Activated B cell treated with CpG ODN at 0.5 μM for 24 hours (primary cell): ENCODE data around the gene PAQR6. TPM values are rescaled to one million over a fixed set of nuclear protein-coding genes. Genes with fewer than 3 reads are reported as not detected.

Experiments
- ATAC-seq: fragments of 200-7000 bp; cut with Tn5 transposase; one replicate; pipeline ENCODE4 v1.10.0; 2021; ENCODE audit warnings: low read depth, mild to moderate bottlenecking, moderate library complexity
- CTCF ChIA-PET: fragments of 350-600 bp; sonication (Branson Sonifier 250); formaldehyde crosslinking; loops from one replicate; lab custom pipeline; 2021; ENCODE audit warnings: antibody characterized with exemption; lab: Charles Lee
- POLR2A ChIA-PET: fragments of 350-600 bp; sonication (Branson Sonifier 250); formaldehyde crosslinking; loops from one replicate; lab custom pipeline; 2021; ENCODE audit warnings: antibody characterized with exemption; lab: Charles Lee
- DNase-seq: peaks from one replicate; pipeline ENCODE4 v3.0.0; 2022
- H3K27ac Mint-ChIP-seq: one replicate; pipeline ENCODE4 v1.8.0; 2020; ENCODE audit warnings: mixed read lengths
- H3K27me3 Mint-ChIP-seq: one replicate; pipeline ENCODE4 v1.8.0; 2021; ENCODE audit warnings: mixed read lengths
- H3K36me3 Mint-ChIP-seq: one replicate; pipeline ENCODE4 v1.8.0; 2021; ENCODE audit warnings: low read depth, mixed read lengths
- H3K4me1 Mint-ChIP-seq: one replicate; pipeline ENCODE4 v1.8.0; 2021; ENCODE audit warnings: mixed read lengths
- H3K4me3 Mint-ChIP-seq: one replicate; pipeline ENCODE4 v1.8.0; 2020; ENCODE audit warnings: mild to moderate bottlenecking, mixed read lengths
- H3K9me3 Mint-ChIP-seq: one replicate; pipeline ENCODE4 v1.8.0; 2020; ENCODE audit warnings: mixed read lengths
- intact Hi-C: fragments of 100-400 bp; cut with micrococcal nuclease; formaldehyde crosslinking; loops from one replicate; pipeline ENCODE4 v1.15.1; 2024
- total RNA-seq: library from RNA; stranded (reverse); gene quantifications from 2 replicates; pipeline ENCODE4 v1.2.3, GENCODE V29; 2022
- TF ChIP-seq, protein P1 (sequence below): fragments of 200-600 bp; IDR thresholded peaks from one replicate; pipeline ENCODE4 v1.8.0; 2022; ENCODE audit warnings: antibody characterized with exemption, mild to moderate bottlenecking

Gene PAQR6
- total RNA-seq, 1 donor from 2014 or later: 1.6 TPM

DNA sequence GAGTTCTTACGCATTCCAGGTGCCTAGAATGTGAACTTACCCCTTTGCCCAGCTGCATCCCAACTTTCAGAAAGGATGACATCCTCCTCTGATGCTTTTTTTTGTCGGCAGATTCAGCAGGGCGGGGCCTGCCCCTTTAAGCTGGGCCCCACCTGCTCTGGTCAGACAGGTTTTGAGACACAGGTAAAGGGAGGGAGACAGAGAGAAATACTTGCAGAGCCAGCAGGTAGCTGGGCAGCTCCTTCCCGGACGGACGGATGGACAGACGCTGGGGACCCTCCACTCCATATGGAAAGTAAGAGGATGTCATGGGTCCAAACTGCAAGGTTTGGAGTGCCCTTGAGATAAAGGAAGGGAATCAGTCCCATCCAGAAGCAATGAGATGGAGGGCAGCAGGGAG, 36.3 kb upstream of the PAQR6 start, which contains the start of gene TMEM79:
TSS of gene TMEM79 (plus strand) at position 214 of the 400 bp plus-strand sequence. CDS start 902 bp downstream, outside the sequence.
- no peak for DNase-seq
- CTCF ChIA-PET: interaction anchor here (1.6 to 2.0 kb wide), 2 partner anchors 10 to 59 kb away, joined by 3 to 5 read pairs; no protein-coding TSS in a partner anchor
- TF ChIP-seq, protein P1, sequence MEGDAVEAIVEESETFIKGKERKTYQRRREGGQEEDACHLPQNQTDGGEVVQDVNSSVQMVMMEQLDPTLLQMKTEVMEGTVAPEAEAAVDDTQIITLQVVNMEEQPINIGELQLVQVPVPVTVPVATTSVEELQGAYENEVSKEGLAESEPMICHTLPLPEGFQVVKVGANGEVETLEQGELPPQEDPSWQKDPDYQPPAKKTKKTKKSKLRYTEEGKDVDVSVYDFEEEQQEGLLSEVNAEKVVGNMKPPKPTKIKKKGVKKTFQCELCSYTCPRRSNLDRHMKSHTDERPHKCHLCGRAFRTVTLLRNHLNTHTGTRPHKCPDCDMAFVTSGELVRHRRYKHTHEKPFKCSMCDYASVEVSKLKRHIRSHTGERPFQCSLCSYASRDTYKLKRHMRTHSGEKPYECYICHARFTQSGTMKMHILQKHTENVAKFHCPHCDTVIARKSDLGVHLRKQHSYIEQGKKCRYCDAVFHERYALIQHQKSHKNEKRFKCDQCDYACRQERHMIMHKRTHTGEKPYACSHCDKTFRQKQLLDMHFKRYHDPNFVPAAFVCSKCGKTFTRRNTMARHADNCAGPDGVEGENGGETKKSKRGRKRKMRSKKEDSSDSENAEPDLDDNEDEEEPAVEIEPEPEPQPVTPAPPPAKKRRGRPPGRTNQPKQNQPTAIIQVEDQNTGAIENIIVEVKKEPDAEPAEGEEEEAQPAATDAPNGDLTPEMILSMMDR: no peak
- Mint-ChIP-seq H3K27me3 (no peaks in the 10 kb centered on the region), H3K27ac (peak within 1 kb of the TSS; percentile 88), H3K4me3 (peak within 1 kb of the TSS; percentile 93), H3K4me1 (peaks cover 40% of the 10 kb centered on the region), H3K9me3 (no peaks in the 10 kb centered on the region), H3K36me3 (peaks cover 23% of the 10 kb centered on the region)
- intact Hi-C loops: loop anchor here (5.0 kb wide), 2 partner anchors 33 to 72 kb away; partner anchors contain the start of gene PMF1
- no peak for ATAC-seq
- POLR2A ChIA-PET: interaction anchor here (1.8 to 2.9 kb wide), 3 partner anchors 11 to 71 kb away, joined by 7 to 16 read pairs (median 8); partner anchors contain the start of genes GLMP and PMF1

GRCh38 chr1:156283521-156283920, 35.7 kb upstream of the PAQR6 start:
- POLR2A ChIA-PET: interaction anchor here (0.7 to 2.9 kb wide), 15 partner anchors 8 to 484 kb away, joined by 3 to 16 read pairs (median 6); partner anchors contain the start of genes CCT3, GLMP, ISG20L2 and METTL25B

DNA sequence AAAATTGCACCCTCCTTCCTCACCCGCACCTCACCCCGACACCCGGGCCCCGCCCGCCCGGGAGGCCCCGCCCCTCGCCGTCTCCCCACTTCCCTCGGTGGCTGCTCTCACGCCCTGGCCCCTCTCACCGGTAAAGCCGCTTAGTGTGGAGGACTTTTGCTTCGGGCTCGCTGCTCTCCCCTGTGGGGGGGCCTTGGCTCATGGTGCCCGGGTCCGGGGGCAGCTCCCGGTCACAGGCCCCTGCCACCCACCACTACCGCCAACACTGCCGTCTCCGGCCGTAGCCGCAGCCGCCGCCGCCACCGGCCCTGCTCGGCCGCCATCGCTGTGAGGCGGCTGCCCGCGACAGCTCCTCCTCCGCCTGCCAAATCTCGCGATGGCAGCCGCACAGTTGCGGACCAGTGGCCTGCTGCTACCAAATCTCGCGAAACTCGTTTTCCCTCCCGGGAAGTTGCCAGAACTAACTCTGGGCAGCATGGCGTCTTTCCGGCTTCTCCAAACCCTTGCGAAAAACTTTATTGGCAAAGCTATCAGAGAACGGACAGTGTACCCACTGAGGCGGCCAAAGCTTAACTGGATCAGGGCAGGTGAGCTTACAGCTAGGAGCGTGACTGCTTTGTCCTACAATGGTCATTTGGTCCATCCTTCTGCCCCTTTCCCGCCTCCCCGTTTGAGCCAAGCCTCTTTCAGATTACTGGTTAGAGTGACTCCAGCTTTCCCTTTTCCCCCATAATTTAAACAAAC, 34.8 kb upstream of the PAQR6 start, which contains the start of gene SMG5:
TSS of gene SMG5 (minus strand) at position 347 of the 744 bp plus-strand sequence. CDS start at position 202, 145 bp downstream.
- ATAC-seq (peak; percentile 91), DNase-seq (peak; percentile 89)
- H3K36me3 Mint-ChIP-seq: peaks cover 32% of the 10 kb centered on the region
- TF ChIP-seq, protein P1: no peak
- H3K4me1 Mint-ChIP-seq: peaks cover 40% of the 10 kb centered on the region
- H3K9me3 Mint-ChIP-seq: no peaks in the 10 kb centered on the region
- peak within 1 kb of the TSS; percentile 93 for H3K4me3 Mint-ChIP-seq
- no peaks in the 10 kb centered on the region for H3K27me3 Mint-ChIP-seq
- peak within 1 kb of the TSS; percentile 88 for H3K27ac Mint-ChIP-seq
- intact Hi-C loops: loop anchor here (1.0 to 5.0 kb wide), 8 partner anchors 9 to 426 kb away; partner anchors contain the start of genes CCT3, GLMP, GON4L and LAMTOR2
- ChIA-PET CTCF (interaction anchor here (1.1 to 2.0 kb wide), 3 partner anchors 37 to 57 kb away, joined by 4 to 6 read pairs (median 5); no protein-coding TSS in a partner anchor), POLR2A (interaction anchor here (0.6 to 2.9 kb wide), 27 partner anchors 9 to 485 kb away, joined by 3 to 16 read pairs (median 5); partner anchors contain the start of genes CCT3, GLMP, ISG20L2 and LMNA)

More at GRCh38 chr1:156283521-156283920, 35.7 kb upstream of the PAQR6 start:
- Mint-ChIP-seq H3K36me3 (peaks cover 23% of the 10 kb centered on the region), H3K4me1 (peaks cover 40% of the 10 kb centered on the region), H3K9me3 (no peaks in the 10 kb centered on the region), H3K27ac (no peak overlapping the region), H3K27me3 (no peaks in the 10 kb centered on the region), H3K4me3 (peak overlapping the region; percentile 93)
- ATAC-seq: no peak
- CTCF ChIA-PET: interaction anchor here (1.1 to 2.0 kb wide), 3 partner anchors 36 to 58 kb away, joined by 4 to 6 read pairs (median 5); no protein-coding TSS in a partner anchor
- intact Hi-C loops: loop anchor here (2.0 to 5.0 kb wide), 3 partner anchors 34 to 427 kb away; partner anchors contain the start of genes GON4L and PMF1
- DNase-seq: no peak
- TF ChIP-seq, protein P1: no peak

DNA sequence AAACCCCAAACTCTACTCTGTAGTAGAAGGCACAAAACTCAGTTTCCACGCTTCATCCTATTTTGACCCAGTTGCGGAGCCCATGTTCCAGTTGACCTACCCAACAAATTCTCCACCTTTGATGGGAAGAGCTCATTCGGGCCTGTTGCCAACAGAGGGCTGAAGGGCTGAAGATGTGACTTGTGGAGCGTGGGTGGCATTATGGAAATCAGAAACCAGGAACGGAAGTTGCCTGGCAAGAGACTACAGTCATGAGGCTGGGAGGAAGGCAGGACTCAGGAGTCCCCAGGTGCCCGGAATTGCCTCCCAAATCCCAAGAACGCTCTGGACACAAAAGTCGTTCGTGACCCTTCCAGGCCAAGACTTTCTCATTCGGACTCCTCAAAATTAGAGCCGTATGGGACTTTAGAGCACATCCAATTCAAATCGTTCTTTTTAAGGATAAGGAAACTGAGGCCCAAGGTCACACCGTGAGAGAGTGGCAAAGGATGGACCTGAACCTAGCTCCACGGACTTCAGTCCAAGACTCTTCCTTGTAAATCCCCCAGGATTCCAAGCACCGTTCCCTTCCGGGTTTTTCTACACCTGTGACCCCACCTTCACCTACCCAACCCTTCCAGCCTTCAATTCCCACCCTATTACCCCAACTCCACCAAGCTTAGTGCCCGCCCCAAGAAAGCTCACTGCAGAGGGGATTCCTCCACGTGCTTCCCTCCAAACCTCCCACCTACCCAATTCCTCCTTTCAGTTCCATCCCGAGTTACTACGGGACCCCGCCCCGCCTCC, 34.0 kb upstream of the PAQR6 start:
- CTCF ChIA-PET: interaction anchor here (1.4 to 2.0 kb wide), 2 partner anchors 54 to 56 kb away, joined by 4 to 5 read pairs; no protein-coding TSS in a partner anchor
- POLR2A ChIA-PET: interaction anchor here (0.6 to 2.9 kb wide), 26 partner anchors 10 to 486 kb away, joined by 3 to 16 read pairs (median 5); partner anchors contain the start of genes CCT3, GLMP, ISG20L2 and LMNA
- intact Hi-C loops: loop anchor here (1.0 to 5.0 kb wide), 8 partner anchors 9 to 425 kb away; partner anchors contain the start of genes CCT3, GLMP, GON4L and LAMTOR2
- TF ChIP-seq, protein P1: no peak
- H3K9me3 Mint-ChIP-seq: no peaks in the 10 kb centered on the region
- ATAC-seq (no peak), DNase-seq (no peak)
- H3K36me3 Mint-ChIP-seq: peaks cover 40% of the 10 kb centered on the region
- H3K27me3 Mint-ChIP-seq: no peaks in the 10 kb centered on the region
- peak overlapping the region; percentile 88 for H3K27ac Mint-ChIP-seq
- H3K4me1 Mint-ChIP-seq: peaks cover 40% of the 10 kb centered on the region
- peak overlapping the region; percentile 93 for H3K4me3 Mint-ChIP-seq
